ENCODE results near the gene ZNF554. TPM values are rescaled to one million over a fixed set of nuclear protein-coding genes. Genes with fewer than 3 reads are reported as not detected.

The ZNF554 gene
- total RNA-seq, 4 donors from 2014 or later = 0.70 to 5.1 (median 4.0) TPM

DNA sequence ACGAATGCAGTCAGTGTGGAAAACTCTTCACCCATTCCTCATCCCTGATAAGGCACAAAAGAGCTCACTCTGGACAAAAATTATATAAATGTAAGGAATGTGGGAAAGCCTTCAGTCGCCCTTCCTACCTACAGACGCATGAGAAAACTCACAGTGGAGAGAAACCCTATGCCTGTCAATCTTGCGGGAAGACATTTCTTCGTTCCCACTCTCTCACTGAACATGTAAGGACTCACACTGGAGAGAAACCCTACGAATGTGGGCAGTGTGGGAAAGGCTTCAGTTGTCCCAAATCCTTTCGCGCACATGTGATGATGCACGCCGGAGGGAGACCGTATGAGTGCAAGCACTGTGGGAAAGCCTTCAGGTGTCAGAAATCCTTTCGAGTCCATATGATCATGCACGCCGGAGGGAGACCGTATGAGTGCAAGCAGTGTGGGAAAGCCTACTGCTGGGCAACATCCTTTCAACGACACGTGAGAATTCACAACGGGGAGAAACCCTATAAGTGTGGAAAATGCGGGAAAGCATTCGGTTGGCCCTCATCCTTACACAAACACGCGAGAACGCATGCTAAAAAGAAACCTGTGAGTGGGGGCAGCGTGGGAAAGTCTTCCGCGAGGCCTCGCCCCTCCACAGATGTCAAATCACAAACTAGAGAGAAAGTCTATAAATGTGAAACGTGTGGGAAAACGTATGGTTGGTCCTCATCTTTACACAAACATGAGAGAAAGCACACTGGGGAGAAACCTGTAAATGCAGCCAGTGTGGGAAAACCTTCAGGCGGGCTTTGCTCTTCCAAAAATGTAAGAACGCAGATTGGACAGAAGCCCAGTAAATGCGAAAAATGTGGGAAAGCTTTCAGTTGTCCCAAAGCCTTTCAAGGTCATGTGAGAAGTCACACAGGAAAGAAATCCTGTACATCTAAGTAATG is 58.0 kb downstream of the ZNF554 start:
- no peaks in the 10 kb centered on the region for H3K27me3 ChIP-seq
- intact Hi-C loops (cut with DNase I) = no loop called here
- no peak overlapping the region for H3K4me3 ChIP-seq
- WGBS, 2 donors = 89 to 91% methylated on average over 29 to 32 of the region's 32 CpGs
- H3K27ac ChIP-seq = no peak overlapping the region
- H3K4me1 ChIP-seq = no peaks in the 10 kb centered on the region
- DNase-seq = no peak
- H3K9me3 ChIP-seq = peaks cover 9 to 48% (median 41%) of the 10 kb centered on the region in 3 donors
- TF ChIP-seq, protein P1, sequence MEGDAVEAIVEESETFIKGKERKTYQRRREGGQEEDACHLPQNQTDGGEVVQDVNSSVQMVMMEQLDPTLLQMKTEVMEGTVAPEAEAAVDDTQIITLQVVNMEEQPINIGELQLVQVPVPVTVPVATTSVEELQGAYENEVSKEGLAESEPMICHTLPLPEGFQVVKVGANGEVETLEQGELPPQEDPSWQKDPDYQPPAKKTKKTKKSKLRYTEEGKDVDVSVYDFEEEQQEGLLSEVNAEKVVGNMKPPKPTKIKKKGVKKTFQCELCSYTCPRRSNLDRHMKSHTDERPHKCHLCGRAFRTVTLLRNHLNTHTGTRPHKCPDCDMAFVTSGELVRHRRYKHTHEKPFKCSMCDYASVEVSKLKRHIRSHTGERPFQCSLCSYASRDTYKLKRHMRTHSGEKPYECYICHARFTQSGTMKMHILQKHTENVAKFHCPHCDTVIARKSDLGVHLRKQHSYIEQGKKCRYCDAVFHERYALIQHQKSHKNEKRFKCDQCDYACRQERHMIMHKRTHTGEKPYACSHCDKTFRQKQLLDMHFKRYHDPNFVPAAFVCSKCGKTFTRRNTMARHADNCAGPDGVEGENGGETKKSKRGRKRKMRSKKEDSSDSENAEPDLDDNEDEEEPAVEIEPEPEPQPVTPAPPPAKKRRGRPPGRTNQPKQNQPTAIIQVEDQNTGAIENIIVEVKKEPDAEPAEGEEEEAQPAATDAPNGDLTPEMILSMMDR (IDR thresholded peaks at IDR 0.05) = no peak
- no peak for TF ChIP-seq POLR2A (IDR thresholded peaks at IDR 0.05)
- peaks cover 0 to 37% (median 0%) of the 10 kb centered on the region in 3 donors for H3K36me3 ChIP-seq

DNA sequence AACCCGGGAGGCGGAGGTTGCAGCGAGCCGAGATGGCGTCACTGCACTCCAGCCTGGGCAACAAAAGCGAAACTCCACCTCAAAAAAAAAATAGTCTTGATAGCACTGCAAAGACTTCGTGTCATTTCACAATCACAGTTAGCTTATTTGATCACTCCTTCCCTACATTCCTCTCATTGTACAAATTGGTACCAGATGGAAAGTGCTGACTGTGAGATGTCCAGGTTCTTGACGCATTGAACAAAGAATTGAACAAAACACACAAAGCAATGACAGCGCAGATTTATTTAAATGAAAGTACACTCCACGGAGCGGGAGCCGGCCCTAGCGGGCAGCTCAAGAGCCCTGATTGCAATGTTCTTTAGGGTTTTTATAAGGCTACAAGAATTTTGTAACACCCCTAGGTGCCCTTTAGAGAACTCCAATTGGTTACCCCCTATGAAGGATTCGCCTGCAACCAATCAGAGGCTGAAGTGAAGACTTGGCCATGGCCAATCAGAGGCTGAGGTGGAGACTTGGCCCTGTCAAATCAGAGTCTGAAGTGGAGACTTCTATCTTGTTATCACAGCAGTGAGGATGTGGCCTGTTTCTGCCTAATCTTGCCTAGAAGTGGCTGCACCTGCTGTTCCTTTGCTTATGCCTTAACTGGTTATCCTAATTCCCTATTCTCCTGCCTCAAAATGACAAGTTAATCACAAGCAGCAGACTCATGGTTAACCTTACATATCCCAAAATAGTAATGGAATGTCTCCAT is 64.2 kb downstream of the ZNF554 start:
- intact Hi-C loops (cut with DNase I) = no loop called here
- no peak overlapping the region for H3K4me3 ChIP-seq
- 81 to 85% methylated on average over 13 to 14 of the region's 14 CpGs for WGBS, 2 donors
- H3K9me3 ChIP-seq = peaks cover 0 to 10% (median 7%) of the 10 kb centered on the region in 3 donors
- no peak for DNase-seq
- no peak for TF ChIP-seq POLR2A (IDR thresholded peaks at IDR 0.05)
- TF ChIP-seq, protein P1 (IDR thresholded peaks at IDR 0.05) = no peak
- no peak overlapping the region for H3K27ac ChIP-seq
- no peaks in the 10 kb centered on the region for H3K36me3 ChIP-seq
- peaks cover 0 to 11% (median 0%) of the 10 kb centered on the region in 3 donors for H3K4me1 ChIP-seq
- no peaks in the 10 kb centered on the region for H3K27me3 ChIP-seq

DNA sequence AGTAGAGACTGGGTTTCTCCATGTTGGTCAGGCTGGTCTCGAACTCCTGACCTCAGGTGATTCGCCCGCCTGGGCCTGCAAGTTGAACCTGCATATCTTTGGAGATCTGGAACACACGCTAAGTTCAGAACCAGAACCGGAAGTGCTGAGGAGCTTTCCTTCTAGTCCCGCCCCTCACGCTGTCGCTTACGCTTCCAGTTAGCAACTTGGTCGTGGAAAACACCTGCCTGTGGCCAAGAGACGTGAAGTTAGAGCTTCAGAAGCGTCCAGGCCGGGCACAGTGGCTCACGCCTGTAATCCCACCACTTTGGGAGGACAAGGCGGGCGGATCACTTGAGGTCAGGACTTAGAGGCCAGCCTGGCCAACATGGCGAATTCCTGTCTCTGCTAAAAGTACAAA is 66.1 kb downstream of the ZNF554 start:
- H3K27ac ChIP-seq = no peak overlapping the region
- no peaks in the 10 kb centered on the region for H3K36me3 ChIP-seq
- H3K9me3 ChIP-seq = peaks cover 0 to 1% (median 0%) of the 10 kb centered on the region in 3 donors
- no peak overlapping the region for H3K4me3 ChIP-seq
- TF ChIP-seq, protein P1 (IDR thresholded peaks at IDR 0.05) = no peak
- no peak for TF ChIP-seq POLR2A (IDR thresholded peaks at IDR 0.05)
- intact Hi-C loops (cut with DNase I) = no loop called here
- H3K27me3 ChIP-seq = no peaks in the 10 kb centered on the region
- no peak for DNase-seq
- peaks cover 0 to 11% (median 0%) of the 10 kb centered on the region in 3 donors for H3K4me1 ChIP-seq
- 79 to 95% methylated on average over 4 to 8 of the region's 17 CpGs for WGBS, 2 donors

Other genes starting within 250 kb of the ZNF554 start
- gene GNG7, start 117.2 kb upstream of the ZNF554 start, total RNA-seq = 1 to 10 TPM in 3 of 4 donors, under 1 TPM in 1; 0.57 to 3.8 (median 1.6) TPM
- gene DIRAS1, start 98.5 kb upstream of the ZNF554 start, total RNA-seq = 1 to 10 TPM in 2 of 4 donors, under 1 TPM in 2; 0.61 to 2.2 (median 1.4) TPM
- gene SLC39A3, start 79.9 kb upstream of the ZNF554 start, total RNA-seq = 10 to 100 TPM; 14.8 to 22.1 (median 20.7) TPM
- 10 to 100 TPM; 30.6 to 45.0 (median 42.8) TPM for gene SGTA, start 36.6 kb upstream of the ZNF554 start, total RNA-seq
- gene THOP1, start 34.4 kb upstream of the ZNF554 start, total RNA-seq = 10 to 100 TPM; 57.8 to 88.6 (median 74.7) TPM
- gene ZNF555, start 21.6 kb downstream of the ZNF554 start, total RNA-seq = 1 to 10 TPM; 2.0 to 4.4 (median 2.4) TPM
- 1 to 10 TPM in 3 of 4 donors, under 1 TPM in 1; 0.79 to 5.8 (median 2.5) TPM for gene ZNF556, start 47.5 kb downstream of the ZNF554 start, total RNA-seq
- gene ZNF57, start 81.1 kb downstream of the ZNF554 start, total RNA-seq = 10 to 100 TPM in 2 of 4 donors, 1 to 10 TPM in 2; 7.2 to 13.7 (median 9.8) TPM
- gene ZNF77, start 125.1 kb downstream of the ZNF554 start, total RNA-seq = 1 to 10 TPM; 3.1 to 5.9 (median 4.5) TPM
- 1 to 10 TPM in 2 of 4 donors, under 1 TPM in 1, not detected in 1; 0.59 to 3.3 (median 1.9) TPM for gene TLE6, start 157.7 kb downstream of the ZNF554 start, total RNA-seq
- gene TLE2, start 209.4 kb downstream of the ZNF554 start, total RNA-seq = 10 to 100 TPM in 1 of 4 donors, 1 to 10 TPM in 3; 5.4 to 22.7 (median 7.6) TPM
- 100 to 1,000 TPM; 141 to 433 (median 298) TPM for gene TLE5, start 242.6 kb downstream of the ZNF554 start, total RNA-seq

Measured in esophagus squamous epithelium (tissue), 5 donors.